ENCODE measurements around the gene KLF5.
A peak's percentile ranks its signal among the peaks of the same experiment; 100 is the strongest.
"Not testable (repeated sequence)": the region's sequence is repeated elsewhere in the genome, so short reads cannot be mapped to it uniquely, and the experiment has no call there.

Gene KLF5

GRCh38 chr13:73058736-73059459, at the start of gene KLF5:
TSS of gene KLF5 (plus strand) at chr13:73059005. CDS start at chr13:73059328, 323 bp downstream.
- peak; percentile 95 for DNase-seq

GRCh38 chr13:73011751-73012150, 47.1 kb upstream of the KLF5 start:
- DNase-seq = no peak

GRCh38 chr13:73015805-73016204, 43.0 kb upstream of the KLF5 start:
- no peak for DNase-seq

GRCh38 chr13:73018336-73018735, 40.5 kb upstream of the KLF5 start:
- DNase-seq = no peak

- DNase-seq = no peak
Measured at GRCh38 chr13:73025217-73026012, 33.4 kb upstream of the KLF5 start.

- DNase-seq = no peak
Measured at GRCh38 chr13:73034901-73035300, 23.9 kb upstream of the KLF5 start.

GRCh38 chr13:73035660-73036059, 23.1 kb upstream of the KLF5 start:
- no peak for DNase-seq

GRCh38 chr13:73036566-73036965, 22.2 kb upstream of the KLF5 start:
- no peak for DNase-seq

- no peak for DNase-seq
Measured at GRCh38 chr13:73038064-73038463, 20.7 kb upstream of the KLF5 start.

GRCh38 chr13:73039201-73040108, 19.4 kb upstream of the KLF5 start:
- DNase-seq = no peak

- DNase-seq = no peak
Measured at GRCh38 chr13:73040484-73040883, 18.3 kb upstream of the KLF5 start.

GRCh38 chr13:73040968-73041596, 17.7 kb upstream of the KLF5 start:
- DNase-seq = no peak

GRCh38 chr13:73045031-73045430, 13.8 kb upstream of the KLF5 start:
- no peak for DNase-seq

GRCh38 chr13:73048615-73049014, 10.2 kb upstream of the KLF5 start:
- not testable (repeated sequence) for DNase-seq

- no peak for DNase-seq
Measured at GRCh38 chr13:73054712-73055111, 4.1 kb upstream of the KLF5 start.

- no peak for DNase-seq
Measured at GRCh38 chr13:73055813-73056564, 2.8 kb upstream of the KLF5 start.

- DNase-seq = no peak
Measured at GRCh38 chr13:73056565-73056962, 2.2 kb upstream of the KLF5 start.

- DNase-seq = no peak
Measured at GRCh38 chr13:73057284-73058063, 1.3 kb upstream of the KLF5 start.

GRCh38 chr13:73058064-73058313, 816 bp upstream of the KLF5 start:
- no peak for DNase-seq

GRCh38 chr13:73058432-73058735, 421 bp upstream of the KLF5 start:
- no peak for DNase-seq

- peak; percentile 44 for DNase-seq
Measured at GRCh38 chr13:73059460-73060250, 850 bp downstream of the KLF5 start.
